ENCODE results near the gene LRFN2. TPM values are rescaled to one million over a fixed set of nuclear protein-coding genes. Genes with fewer than 3 reads are reported as not detected.

Gene LRFN2
- polyA plus RNA-seq, 1 donor (not counting 4 experiments of a cell fraction or from before 2014, with no cell fraction given): not detected

DNA sequence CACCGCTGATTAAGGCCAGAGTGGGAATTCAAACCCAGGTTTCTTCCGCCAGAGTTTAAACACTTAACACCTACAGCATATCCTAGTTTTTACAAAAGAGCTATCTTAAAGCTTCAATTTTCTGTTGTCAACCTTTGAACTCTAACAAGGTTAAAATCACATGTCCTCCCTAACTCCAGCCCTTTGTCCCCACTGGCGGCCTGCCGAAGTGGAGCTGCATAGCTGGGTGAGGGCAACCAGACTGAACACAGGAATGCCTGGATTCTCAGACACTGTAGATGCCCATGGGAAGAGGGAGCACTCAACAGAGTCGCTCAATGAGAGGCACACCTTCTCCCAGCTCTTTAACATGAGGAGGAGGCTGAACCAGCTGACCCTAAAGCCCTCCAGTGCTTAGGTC, 59.1 kb downstream of the LRFN2 start:
- Histone ChIP-seq H3K9me1 (ENCODE audit: control insufficient read depth, extremely low read depth, insufficient read depth, low read length) (no peaks in the 10 kb centered on the region), H3K9ac (ENCODE audit: control insufficient read depth, extremely low read depth, insufficient read depth, low read length) (no peak overlapping the region), H3K27ac (ENCODE audit: control insufficient read depth, insufficient read depth, low read length) (no peak overlapping the region), H3K4me3 (ENCODE audit: control insufficient read depth in 2 of 3, extremely low read depth in 1 of 3, insufficient read depth in 2 of 3, low read depth in 1 of 3, low read length in 3 of 3) (no peak overlapping the region), H2AFZ (ENCODE audit: control insufficient read depth, low read length) (no peak overlapping the region), H3K4me1 (ENCODE audit: control insufficient read depth, extremely low read depth, insufficient read depth, low read length) (no peaks in the 10 kb centered on the region), H3K79me2 (ENCODE audit: control insufficient read depth, insufficient read depth, low read length) (no peaks in the 10 kb centered on the region), H3K9me3 (ENCODE audit: control insufficient read depth, low read depth, low read length) (no peaks in the 10 kb centered on the region), H3K27me3 (ENCODE audit: control insufficient read depth, extremely low read depth, insufficient read depth, low read length) (peaks cover 4% of the 10 kb centered on the region), H4K20me1 (ENCODE audit: control insufficient read depth, extremely low read depth, insufficient read depth, low read length) (no peaks in the 10 kb centered on the region), H3K4me2 (ENCODE audit: control insufficient read depth, extremely low read depth, insufficient read depth, low read depth, low read length) (no peak overlapping the region), H3K36me3 (ENCODE audit: control insufficient read depth in 2 of 2, extremely low read depth in 1 of 2, insufficient read depth in 2 of 2, low read length in 2 of 2) (no peaks in the 10 kb centered on the region)
- DNase-seq (ENCODE audit: low read depth, low spot score) (no peak), FAIRE-seq (no peak)
- dilution Hi-C loops (cut with MboI; ENCODE audit: extremely low pct_ligation_motif_present, low sequenced_read_pairs): no loop called here
- TF ChIP-seq, protein P1, sequence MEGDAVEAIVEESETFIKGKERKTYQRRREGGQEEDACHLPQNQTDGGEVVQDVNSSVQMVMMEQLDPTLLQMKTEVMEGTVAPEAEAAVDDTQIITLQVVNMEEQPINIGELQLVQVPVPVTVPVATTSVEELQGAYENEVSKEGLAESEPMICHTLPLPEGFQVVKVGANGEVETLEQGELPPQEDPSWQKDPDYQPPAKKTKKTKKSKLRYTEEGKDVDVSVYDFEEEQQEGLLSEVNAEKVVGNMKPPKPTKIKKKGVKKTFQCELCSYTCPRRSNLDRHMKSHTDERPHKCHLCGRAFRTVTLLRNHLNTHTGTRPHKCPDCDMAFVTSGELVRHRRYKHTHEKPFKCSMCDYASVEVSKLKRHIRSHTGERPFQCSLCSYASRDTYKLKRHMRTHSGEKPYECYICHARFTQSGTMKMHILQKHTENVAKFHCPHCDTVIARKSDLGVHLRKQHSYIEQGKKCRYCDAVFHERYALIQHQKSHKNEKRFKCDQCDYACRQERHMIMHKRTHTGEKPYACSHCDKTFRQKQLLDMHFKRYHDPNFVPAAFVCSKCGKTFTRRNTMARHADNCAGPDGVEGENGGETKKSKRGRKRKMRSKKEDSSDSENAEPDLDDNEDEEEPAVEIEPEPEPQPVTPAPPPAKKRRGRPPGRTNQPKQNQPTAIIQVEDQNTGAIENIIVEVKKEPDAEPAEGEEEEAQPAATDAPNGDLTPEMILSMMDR (optimal IDR thresholded peaks at IDR 0.05 in 1 of 3, IDR thresholded peaks at IDR 0.05 in 1 of 3, conservative IDR thresholded peaks at IDR 0.05 in 1 of 3; ENCODE audit: extremely low read depth in 1 of 3, insufficient read depth in 2 of 3, low read length in 3 of 3): no peak
- no peak for TF ChIP-seq EZH2 (IDR thresholded peaks at IDR 0.05; ENCODE audit: low read length)

- H3K9me1 ChIP-seq (ENCODE audit: control insufficient read depth, extremely low read depth, insufficient read depth, low read length): no peaks in the 10 kb centered on the region
- no peak overlapping the region for H3K27ac ChIP-seq (ENCODE audit: control insufficient read depth, insufficient read depth, low read length)
- H3K36me3 ChIP-seq (ENCODE audit: control insufficient read depth in 2 of 2, extremely low read depth in 1 of 2, insufficient read depth in 2 of 2, low read length in 2 of 2): no peaks in the 10 kb centered on the region
- no peaks in the 10 kb centered on the region for H4K20me1 ChIP-seq (ENCODE audit: control insufficient read depth, extremely low read depth, insufficient read depth, low read length)
- no peaks in the 10 kb centered on the region for H3K79me2 ChIP-seq (ENCODE audit: control insufficient read depth, insufficient read depth, low read length)
- no peak overlapping the region for H3K9ac ChIP-seq (ENCODE audit: control insufficient read depth, extremely low read depth, insufficient read depth, low read length)
- FAIRE-seq: no peak
- dilution Hi-C loops (cut with MboI; ENCODE audit: extremely low pct_ligation_motif_present, low sequenced_read_pairs): no loop called here
- H3K4me3 ChIP-seq (ENCODE audit: control insufficient read depth in 2 of 3, extremely low read depth in 1 of 3, insufficient read depth in 2 of 3, low read depth in 1 of 3, low read length in 3 of 3): no peak overlapping the region
- DNase-seq (ENCODE audit: low read depth, low spot score): no peak
- peaks cover 16% of the 10 kb centered on the region for H3K27me3 ChIP-seq (ENCODE audit: control insufficient read depth, extremely low read depth, insufficient read depth, low read length)
- no peak overlapping the region for H3K4me2 ChIP-seq (ENCODE audit: control insufficient read depth, extremely low read depth, insufficient read depth, low read depth, low read length)
- H3K4me1 ChIP-seq (ENCODE audit: control insufficient read depth, extremely low read depth, insufficient read depth, low read length): no peaks in the 10 kb centered on the region
- TF ChIP-seq, protein P1 (optimal IDR thresholded peaks at IDR 0.05 in 1 of 3, IDR thresholded peaks at IDR 0.05 in 1 of 3, conservative IDR thresholded peaks at IDR 0.05 in 1 of 3; ENCODE audit: extremely low read depth in 1 of 3, insufficient read depth in 2 of 3, low read length in 3 of 3): no peak
- TF ChIP-seq EZH2 (IDR thresholded peaks at IDR 0.05; ENCODE audit: low read length): no peak
- H3K9me3 ChIP-seq (ENCODE audit: control insufficient read depth, low read depth, low read length): no peaks in the 10 kb centered on the region
- H2AFZ ChIP-seq (ENCODE audit: control insufficient read depth, low read length): no peak overlapping the region
These were observed 61.1 kb downstream of the LRFN2 start for GRCh38 chr6:40526036-40526435.
